A673 (cell line): ENCODE data around the gene IGF2R. TPM values are rescaled to one million over a fixed set of nuclear protein-coding genes. Genes with fewer than 3 reads are reported as not detected.

ENCODE experiments used
- BruUV-seq: library from RNA; stranded (reverse); fragments of 400-500 nt; replicated peaks from 2 replicates; lab custom pipeline; 2021; lab: Mats Ljungman, UMichigan
- CTCF ChIA-PET: fragments of 300-600 bp; sonication (Branson Sonifier 250); formaldehyde crosslinking; loops from one replicate; lab custom pipeline; 2022; ENCODE audit warnings: antibody characterized with exemption; lab: Charles Lee
- POLR2A ChIA-PET: fragments of 300-600 bp; sonication (Branson Sonifier 250); formaldehyde crosslinking; loops from one replicate; lab custom pipeline; 2022; ENCODE audit warnings: antibody characterized with exemption; ENCODE audit not compliant: low non-redundant PET; lab: Charles Lee
- DNase-seq: peaks from one replicate; pipeline ENCODE4 v3.0.0-alpha.2; 2015; ENCODE audit warnings: low spot score
- H3K27ac ChIP-seq: fragments of 200-600 bp; sonication (generic); 2 replicates; pipeline ENCODE4 v1.5.1; 2016; ENCODE audit warnings: mixed run types, low read depth, mild to moderate bottlenecking, mixed read lengths, antibody characterized with exemption, low read length; ENCODE audit not compliant: poor library complexity, severe bottlenecking
- H3K27me3 ChIP-seq: fragments of 200-600 bp; sonication (generic); replicated peaks from 2 replicates; pipeline ENCODE4 v1.6.1; 2017; ENCODE audit warnings: mixed run types, low read depth, mild to moderate bottlenecking, mixed read lengths, antibody characterized with exemption, low read length; ENCODE audit not compliant: insufficient read depth, poor library complexity
- H3K36me3 ChIP-seq: fragments of 200-600 bp; sonication (generic); 2 replicates; pipeline ENCODE4 v1.6.1; 2016; ENCODE audit warnings: mixed run types, mild to moderate bottlenecking, mixed read lengths, antibody characterized with exemption, low read length; ENCODE audit not compliant: insufficient read depth, poor library complexity, severe bottlenecking
- H3K4me1 ChIP-seq: fragments of 200-600 bp; sonication (generic); 2 replicates; pipeline ENCODE4 v1.6.1; 2017; ENCODE audit warnings: mixed run types, mild to moderate bottlenecking, mixed read lengths, antibody characterized with exemption, low read length; ENCODE audit not compliant: insufficient read depth, poor library complexity, severe bottlenecking
- H3K4me3 ChIP-seq: fragments of 200-600 bp; sonication (generic); 2 replicates; pipeline ENCODE4 v1.5.1; 2016; ENCODE audit warnings: low read depth, mixed run types, mild to moderate bottlenecking, mixed read lengths, low read length; ENCODE audit not compliant: poor library complexity, severe bottlenecking
- H3K9me3 ChIP-seq: fragments of 200-600 bp; sonication (generic); 2 replicates; pipeline ENCODE4 v1.6.1; 2016; ENCODE audit warnings: mixed run types, low read depth, mild to moderate bottlenecking, mixed read lengths, antibody characterized with exemption, low read length; ENCODE audit not compliant: poor library complexity, severe bottlenecking
- CTCF ChIP-seq: fragments of 300-800, 200-600 bp; sonication (generic); conservative IDR thresholded peaks from 2 replicates; pipeline ENCODE4 v1.5.1; 2017; ENCODE audit warnings: low read depth, mild to moderate bottlenecking, antibody characterized with exemption, low read length, moderate library complexity, mixed read lengths
- EZH2 ChIP-seq: fragments of 200-600 bp; sonication (generic); IDR thresholded peaks from 2 replicates; pipeline ENCODE4 v1.6.1; 2017; ENCODE audit warnings: borderline replicate concordance, low read depth, mild to moderate bottlenecking, mixed read lengths, antibody characterized with exemption, low read length; ENCODE audit not compliant: poor library complexity, severe bottlenecking
- intact Hi-C: fragments of 100-400 bp; cut with micrococcal nuclease; formaldehyde crosslinking; loops from one replicate; pipeline ENCODE4 v1.10.0; 2022; ENCODE audit not compliant: unreplicated experiment
- total RNA-seq: library from RNA; stranded (reverse); gene quantifications from 2 replicates; pipeline ENCODE4 v1.2.3, GENCODE V29; 2021

The IGF2R gene
- total RNA-seq, 1 experiment from 2014 or later = 67.4 TPM

GRCh38 chr6:159977255-159977903 lies 8.5 kb downstream of the IGF2R start:
- BruUV-seq = no TSS peak
- ChIA-PET POLR2A (interaction anchor here (0.6 kb wide), 1 partner anchor 12 kb away, joined by 3 read pairs; no protein-coding TSS in a partner anchor), CTCF (no interaction called here)
- no peaks in the 10 kb centered on the region for H3K36me3 ChIP-seq
- no peaks in the 10 kb centered on the region for H3K9me3 ChIP-seq
- peak; percentile 73 for DNase-seq
- H3K27ac ChIP-seq = peak overlapping the region; percentile 43
- no peaks in the 10 kb centered on the region for H3K27me3 ChIP-seq
- TF ChIP-seq EZH2 = no peak
- TF ChIP-seq CTCF = no peak
- H3K4me3 ChIP-seq = peak overlapping the region; percentile 15
- H3K4me1 ChIP-seq = peaks cover 59% of the 10 kb centered on the region
- intact Hi-C loops = no loop called here

GRCh38 chr6:159977904-159978268 lies 9.0 kb downstream of the IGF2R start:
- POLR2A ChIA-PET = interaction anchor here (0.6 kb wide), 1 partner anchor 13 kb away, joined by 3 read pairs; no protein-coding TSS in a partner anchor
- no peaks in the 10 kb centered on the region for H3K36me3 ChIP-seq
- intact Hi-C loops = no loop called here
- no peaks in the 10 kb centered on the region for H3K9me3 ChIP-seq
- peaks cover 57% of the 10 kb centered on the region for H3K4me1 ChIP-seq
- no TSS peak for BruUV-seq
- no peak for TF ChIP-seq CTCF
- TF ChIP-seq EZH2 = no peak
- H3K27me3 ChIP-seq = no peaks in the 10 kb centered on the region
- peak overlapping the region; percentile 66 for H3K27ac ChIP-seq
- no peak overlapping the region for H3K4me3 ChIP-seq
- DNase-seq = no peak
- CTCF ChIA-PET = no interaction called here

GRCh38 chr6:159978291-159979135 lies 9.6 kb downstream of the IGF2R start:
- Histone ChIP-seq H3K36me3 (no peaks in the 10 kb centered on the region), H3K4me3 (no peak overlapping the region), H3K27ac (peak overlapping the region; percentile 66), H3K9me3 (no peaks in the 10 kb centered on the region), H3K27me3 (no peaks in the 10 kb centered on the region), H3K4me1 (peaks cover 57% of the 10 kb centered on the region)
- ChIA-PET CTCF (no interaction called here), POLR2A (interaction anchor here (0.6 kb wide), 1 partner anchor 14 kb away, joined by 3 read pairs; no protein-coding TSS in a partner anchor)
- no TSS peak for BruUV-seq
- TF ChIP-seq EZH2 (no peak), CTCF (no peak)
- intact Hi-C loops = no loop called here
- DNase-seq = no peak
